H4 (cell line): ENCODE data around the gene PRR13. TPM values are rescaled to one million over a fixed set of nuclear protein-coding genes. Genes with fewer than 3 reads are reported as not detected.
"Not testable (repeated sequence)": the region's sequence is repeated elsewhere in the genome, so short reads cannot be mapped to it uniquely, and the experiment has no call there.

Experiments
- DNase-seq: peaks from one replicate; pipeline ENCODE4 v3.0.0-alpha.2; 2015; ENCODE audit warnings: low spot score
- total RNA-seq: library from RNA; depleted of rRNA; stranded (reverse); fragments of >200 nt; shearing (Covaris generic); gene quantifications from 2 replicates; pipeline ENCODE4 v1.2.3, GENCODE V29; 2014

Gene PRR13
- total RNA-seq, 1 experiment from 2014 or later, result 110 TPM

DNA sequence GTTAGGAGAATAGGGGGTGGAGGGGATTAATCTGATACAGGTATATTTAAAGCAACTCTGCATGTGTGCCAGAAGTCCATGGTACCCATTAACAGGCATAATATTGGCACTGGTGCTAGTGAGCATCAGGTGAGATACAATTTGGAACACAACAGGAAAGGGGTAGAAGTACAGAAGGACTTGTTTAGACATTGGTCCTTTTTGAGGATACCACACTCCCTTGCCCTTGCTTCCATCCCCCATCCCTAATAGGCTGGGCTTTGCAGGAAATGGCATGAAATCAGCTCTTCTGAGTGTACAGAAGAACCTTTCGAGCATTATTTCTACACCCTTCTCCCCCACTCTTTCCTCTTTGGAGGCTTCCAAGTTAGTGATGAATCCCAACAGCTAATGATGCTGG, 26.7 kb downstream of the PRR13 start:
- no peak for DNase-seq

DNA sequence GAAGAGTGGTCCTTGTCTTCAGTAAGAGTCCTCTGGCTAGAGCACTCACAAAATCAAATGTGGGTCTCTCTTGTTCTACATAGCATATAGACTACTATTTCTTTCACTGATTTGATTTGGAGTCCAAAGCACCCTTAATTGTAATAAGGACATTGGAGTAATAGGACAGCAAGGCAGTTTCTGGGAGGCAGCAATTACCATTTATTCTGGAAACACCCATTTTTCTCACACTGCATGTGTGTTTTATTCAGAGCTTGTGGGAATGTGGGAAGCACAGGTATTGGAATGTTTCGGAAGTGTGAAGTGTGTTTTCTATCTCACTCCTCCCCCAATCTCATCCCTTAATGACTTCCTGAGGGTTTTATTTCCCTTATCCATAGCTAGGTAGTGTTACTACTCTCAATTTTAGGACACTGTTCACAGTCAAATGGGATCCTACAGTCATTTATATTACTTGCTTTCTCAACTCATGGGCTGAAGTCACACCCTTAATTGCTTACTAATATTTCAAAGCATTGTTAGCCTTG, 30.6 kb downstream of the PRR13 start:
- DNase-seq, result no peak

DNA sequence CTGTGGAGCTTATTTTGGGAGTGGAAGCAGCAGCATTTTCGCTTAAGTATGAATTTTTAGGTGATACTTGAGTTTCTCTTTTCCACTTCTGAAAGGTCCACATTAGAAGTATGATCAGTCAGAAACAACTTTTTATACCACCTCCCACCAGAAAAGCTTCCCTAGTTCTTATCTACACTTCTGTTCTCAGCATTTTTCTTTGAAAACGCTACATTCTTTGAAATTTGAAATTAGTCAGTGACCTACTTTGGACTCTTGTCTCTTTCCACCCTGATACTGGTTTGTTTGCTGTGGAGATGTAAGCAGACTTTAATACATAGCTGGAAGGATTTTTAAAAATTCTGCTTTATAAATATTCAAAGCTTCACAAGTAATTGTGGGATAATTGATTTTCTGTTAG, 32.5 kb downstream of the PRR13 start:
- DNase-seq, result no peak

DNA sequence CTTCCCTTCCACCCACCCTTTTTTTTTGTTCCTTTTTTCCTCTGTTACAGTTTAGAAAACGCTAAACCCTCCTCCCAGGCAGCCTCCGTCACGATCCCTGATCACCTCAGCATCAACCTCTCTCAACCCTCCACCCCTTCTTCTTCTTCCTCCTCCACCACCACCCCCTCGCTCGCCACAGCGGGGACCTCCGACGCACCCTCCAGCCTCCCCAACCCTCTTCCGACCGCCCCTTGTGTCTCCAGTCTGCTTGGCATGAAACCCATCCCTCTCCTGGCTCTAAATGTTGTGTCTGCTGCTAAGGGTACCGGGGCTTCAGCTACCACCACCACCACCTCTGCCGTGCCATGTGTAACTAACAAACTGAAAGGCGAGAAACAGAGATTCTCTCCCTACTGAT, 33.3 kb downstream of the PRR13 start:
- no peak for DNase-seq

DNA sequence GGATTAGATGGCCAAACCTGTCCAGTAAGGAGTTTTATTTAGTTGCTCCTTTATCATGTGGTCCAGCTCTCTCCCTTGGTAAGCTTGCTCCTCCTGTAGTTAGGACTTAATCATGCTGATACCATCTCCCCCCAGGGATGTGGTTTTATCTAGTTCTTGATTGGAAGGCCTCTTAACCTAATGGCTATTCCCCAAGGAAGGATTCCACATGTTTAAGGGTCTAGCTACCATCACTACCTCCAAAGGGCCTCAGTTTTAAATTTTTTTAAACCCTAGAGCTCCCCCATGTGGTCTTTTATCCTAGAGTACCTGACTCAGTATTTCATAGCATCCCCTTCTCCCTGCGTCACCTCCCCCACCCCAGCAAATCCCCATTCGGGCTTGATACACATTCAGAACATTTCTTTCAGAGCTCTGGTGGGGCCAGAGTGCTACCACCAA, 35.3 kb downstream of the PRR13 start:
- DNase-seq, result no peak

DNA sequence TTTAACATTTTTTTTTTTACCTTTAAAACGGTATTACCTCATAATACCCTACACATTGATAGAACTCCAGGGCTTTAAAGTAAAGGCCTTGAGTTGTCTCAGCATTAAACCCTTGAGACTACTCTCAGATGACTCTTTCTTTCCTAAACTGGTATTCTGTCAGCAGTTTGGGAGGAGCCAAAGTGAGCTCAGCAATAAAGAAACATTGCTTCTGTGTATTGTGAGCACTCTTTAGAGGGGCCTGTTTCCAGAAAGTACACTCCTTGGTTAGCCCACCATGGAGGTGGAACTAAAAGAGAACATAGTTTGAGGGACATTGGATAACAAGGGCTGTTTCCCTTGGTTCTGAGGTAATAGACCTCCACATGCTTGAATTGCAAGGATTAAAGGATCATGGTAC, 37.3 kb downstream of the PRR13 start:
- no peak for DNase-seq

DNA sequence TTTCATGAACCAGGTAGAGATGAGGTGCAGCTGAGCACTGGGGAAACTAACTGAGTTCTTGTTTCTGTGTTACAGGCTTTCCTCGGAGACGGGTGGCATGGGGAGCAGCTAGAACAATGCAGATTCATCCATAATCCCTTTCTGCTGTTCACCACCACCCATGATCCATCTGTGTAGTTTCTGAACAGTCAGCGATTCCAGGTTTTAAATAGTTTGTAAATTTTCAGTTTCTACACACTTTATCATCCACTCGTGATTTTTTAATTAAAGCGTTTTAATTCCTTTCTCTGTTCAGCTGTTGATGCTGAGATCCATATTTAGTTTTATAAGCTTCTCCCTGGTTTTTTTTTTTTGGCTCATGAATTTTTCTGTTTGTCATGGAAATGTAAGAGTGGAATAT, 37.8 kb downstream of the PRR13 start:
- no peak for DNase-seq

DNA sequence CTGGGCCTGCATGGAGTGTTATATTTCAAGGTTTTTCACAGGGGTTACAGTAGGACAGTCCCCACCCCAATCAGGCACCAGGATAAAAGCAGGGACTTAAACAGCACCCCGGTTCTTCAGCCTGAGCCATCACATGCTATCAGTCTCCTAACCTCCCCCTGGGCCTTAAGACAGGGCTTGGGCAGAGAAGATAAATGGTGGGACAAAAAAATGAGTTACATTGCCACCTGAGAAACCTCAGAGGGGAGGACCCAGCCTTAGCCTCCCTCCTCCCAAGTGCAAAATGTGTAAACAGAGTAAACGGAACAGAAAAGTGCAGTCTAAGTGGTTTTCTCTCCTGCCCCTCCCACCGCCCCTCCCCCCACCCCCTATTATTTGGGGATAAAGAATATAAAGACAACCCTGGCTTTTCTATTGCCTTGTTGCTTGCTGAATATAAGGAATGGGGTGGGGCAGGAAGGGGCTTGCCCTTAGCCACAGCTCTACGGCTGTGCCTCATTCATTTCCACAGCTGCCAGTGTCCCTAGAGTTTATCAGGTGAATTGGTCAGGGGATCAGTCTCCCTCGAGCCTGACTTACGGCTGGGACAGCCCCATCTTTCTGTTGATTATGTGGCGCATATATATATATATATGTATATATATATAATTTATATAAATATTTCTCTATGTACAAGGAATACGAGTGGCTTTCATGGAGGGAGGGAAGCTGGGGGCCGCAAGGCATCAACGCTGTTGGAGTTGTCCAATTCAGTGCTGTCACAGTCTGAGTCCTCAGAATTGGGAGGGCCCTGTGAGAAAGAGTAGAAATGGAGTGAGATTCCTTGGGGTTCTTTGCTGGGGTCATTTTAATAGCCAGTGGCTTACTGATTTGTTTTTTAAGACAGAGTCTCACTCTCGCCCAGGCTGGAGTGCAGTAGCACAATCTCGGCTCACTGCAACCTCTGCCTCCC, 39.2 kb downstream of the PRR13 start:
- no peak for DNase-seq

DNA sequence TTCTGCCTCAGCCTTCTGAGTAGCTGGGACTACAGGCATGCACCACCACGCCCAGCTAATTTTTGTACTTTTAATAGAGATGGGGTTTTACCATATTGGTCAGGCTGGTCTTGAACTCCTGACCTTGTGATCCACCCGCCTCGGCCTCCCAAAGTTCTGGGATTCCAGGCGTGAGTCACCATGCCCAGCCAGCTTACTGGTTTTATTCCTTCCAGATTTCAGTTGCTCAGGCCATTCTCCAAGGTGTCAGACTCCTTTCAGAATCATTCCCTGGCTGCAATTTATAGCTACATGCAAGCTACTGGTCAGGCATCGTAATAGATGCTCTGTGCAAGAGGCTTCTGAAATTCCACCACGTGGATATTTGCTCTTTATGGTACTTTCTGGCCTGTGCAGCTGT, 39.9 kb downstream of the PRR13 start:
- DNase-seq, result not testable (repeated sequence)

DNA sequence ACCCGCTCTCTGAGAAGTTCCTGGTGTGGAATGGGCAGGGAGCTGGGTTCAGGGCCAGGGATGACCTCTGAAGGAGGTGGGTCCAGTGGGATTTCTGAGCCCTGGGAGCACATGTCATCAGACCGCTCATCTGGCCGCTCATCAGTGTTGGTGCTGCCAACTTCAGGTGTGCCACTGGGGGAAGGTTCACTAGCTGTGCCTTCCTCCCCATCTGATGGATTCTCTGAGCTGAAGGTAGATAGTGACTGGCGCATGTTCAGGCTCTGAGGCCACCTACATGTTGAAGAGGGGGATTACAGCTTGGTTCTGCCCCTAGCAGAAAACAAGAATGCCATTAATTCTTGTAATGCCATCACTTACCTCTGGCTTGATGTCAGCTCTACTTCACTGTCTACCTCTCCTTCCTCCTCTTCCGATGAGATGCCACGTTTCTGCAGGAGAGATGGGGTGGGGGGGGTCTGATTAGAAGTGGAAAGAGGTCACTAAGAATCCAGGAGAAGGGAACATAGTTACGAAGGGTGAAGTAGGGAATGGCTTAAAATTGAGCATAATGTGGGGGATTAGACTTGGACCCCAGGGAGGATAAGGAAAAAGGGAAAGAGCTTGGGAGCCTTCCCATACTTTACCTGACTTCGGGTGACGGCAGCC, 40.5 kb downstream of the PRR13 start:
- DNase-seq, result no peak

DNA sequence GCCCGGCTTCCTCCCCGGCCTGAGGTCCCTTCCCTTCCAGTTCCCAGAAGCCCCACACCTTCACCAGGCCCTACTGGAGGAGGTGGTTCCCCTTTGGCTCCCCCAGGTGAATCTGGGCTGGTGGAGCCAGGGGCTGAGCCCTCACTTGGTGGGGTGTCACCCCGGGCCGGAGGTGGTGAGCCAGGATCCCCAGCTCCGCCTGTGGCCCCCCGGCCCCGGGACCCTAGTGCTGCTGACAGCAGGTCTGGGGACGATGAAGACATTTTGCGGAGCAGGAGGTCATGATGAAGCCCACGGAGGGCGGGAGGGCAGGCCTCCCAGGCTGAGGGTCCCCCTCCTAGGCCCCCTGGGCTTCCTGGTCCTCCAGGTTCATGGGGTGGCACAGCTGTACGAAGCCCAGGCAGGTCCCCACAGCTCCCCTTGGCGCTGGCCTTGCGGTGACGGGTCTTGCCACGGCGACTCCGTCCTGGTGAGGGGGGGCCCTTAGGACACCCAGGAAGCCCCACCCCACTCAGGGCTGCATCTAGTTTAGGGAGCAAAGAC, 41.2 kb downstream of the PRR13 start:
- no peak for DNase-seq

DNA sequence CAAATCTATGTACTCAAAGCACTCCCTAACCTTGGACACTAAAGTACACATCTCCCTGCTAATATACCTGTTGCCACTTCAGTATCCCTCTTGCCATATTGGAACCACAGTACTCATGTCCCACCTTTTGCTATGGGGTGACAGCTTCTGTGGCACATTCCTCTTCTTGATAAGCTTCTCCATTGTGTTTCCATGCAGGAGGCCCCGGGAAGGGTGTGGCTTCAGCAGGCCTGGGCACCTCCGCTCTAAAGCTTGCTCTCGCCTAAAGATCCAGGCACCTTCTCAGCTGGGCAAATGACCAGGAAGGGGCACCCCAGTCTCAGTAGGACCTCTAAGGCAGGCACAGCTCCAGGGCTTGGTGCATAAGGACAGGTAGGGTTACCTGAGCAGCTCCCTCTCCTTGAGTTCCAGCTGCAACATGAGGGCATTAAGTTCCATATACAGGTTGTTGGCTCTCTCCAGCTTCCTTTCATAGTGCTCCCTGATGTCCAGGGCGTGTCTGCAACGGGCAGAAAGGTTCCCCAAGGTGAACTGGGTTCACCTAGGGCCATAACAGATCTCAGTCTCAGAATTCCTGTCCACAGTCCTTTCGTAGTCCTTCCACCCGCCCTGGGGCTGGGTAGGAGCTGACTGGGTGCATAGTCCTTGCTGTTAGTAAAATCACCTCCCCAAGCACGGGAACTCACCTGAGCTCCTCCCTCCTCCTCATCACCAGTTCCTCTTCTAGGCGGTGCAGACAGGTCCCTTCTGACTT, 41.9 kb downstream of the PRR13 start:
- no peak for DNase-seq

DNA sequence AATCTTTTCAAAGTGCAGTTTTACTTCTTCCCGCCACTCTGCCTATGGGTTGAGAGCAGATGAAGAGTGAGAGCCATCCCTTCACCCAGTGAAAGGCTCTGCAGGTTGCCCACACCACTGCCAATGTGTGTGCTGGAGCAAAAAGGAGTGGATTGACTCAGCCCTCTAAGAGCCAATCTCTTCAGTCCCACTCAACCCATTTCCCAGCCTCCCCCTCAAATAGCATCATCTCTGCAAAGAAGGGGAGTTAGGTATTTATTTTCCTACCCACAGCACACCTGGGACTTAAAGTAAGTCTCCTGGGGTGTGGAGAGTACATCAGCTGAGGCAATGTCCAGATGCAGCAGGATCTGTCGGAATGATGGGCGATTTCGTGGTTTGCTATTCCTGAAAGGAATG, 42.4 kb downstream of the PRR13 start:
- no peak for DNase-seq

DNA sequence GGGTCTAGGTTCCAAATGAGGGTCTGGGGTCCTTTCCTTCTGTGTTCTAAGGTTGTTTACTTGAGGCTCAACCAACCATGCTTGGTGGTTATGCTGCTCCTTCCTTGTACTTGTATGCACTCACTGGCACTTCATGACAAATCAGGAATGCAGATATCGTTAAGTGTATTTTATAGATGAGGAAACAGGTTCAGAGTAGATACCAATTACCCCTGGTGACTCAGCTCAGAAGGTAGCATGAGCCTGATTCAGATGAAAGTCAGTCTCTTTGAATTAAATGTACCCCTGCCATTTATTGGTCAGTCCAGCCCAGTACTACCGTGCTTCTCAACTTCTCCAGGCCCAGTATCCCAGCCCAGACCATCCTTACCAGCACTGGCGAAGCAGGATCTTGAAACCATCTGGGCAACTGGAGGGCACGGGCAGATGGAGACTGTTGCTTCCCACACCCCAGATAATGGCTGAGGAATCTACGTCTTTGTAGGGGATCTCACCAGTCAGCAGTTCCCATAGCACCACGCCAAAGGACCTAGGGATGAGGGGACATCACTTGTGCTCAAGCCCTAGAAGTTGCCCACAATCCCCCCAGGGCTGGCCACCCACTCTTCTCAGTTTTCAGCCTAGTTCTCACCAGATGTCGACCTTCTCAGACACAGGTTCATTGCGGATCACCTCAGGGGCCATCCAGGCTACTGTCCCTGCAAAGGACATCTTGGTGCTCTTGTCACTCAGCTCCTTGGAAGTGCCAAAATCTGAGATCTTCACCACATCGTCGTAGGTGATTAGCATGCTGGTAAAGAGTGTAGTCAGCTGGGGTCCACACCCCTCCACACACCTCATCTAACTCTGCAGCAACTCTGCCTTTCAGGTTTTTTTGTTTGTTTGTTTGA, 43.4 kb downstream of the PRR13 start:
- DNase-seq, result no peak

DNA sequence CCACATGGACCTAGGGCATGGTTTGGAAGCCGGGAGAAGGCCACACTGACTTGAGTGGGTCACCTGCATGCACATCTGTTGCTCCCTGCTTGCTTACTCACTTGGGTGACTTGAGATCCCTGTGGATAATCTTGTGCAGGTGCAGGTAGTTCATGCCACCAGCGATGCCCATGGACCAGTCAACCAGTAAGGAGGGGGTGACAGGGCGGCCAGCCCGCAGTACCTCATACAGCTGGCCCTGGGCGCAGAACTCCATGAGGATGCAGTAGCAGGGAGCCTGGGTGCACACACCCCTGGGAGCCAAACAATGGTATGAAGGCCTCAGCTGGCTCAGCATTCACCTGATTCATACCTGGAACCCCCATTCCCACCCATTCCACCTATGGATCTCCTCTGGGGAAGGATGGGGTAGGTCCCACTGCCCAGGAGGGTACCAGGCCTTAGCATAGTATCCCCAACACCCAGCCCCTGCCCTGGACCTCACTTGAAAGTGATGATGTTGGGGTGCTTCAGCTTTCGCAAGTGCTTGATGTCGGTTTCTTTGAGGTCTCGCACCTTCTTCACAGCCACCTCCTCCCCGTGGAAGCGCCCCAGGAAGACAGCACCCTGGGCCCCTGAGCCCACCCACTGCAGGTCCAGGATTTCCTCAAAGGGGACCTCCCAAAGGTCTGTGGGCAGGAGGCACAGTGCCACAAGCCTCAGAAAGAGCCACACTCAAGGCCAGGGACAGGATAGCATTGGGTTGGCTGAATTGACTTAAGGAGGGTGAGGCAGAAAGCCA, 44.6 kb downstream of the PRR13 start:
- DNase-seq, result no peak

DNA sequence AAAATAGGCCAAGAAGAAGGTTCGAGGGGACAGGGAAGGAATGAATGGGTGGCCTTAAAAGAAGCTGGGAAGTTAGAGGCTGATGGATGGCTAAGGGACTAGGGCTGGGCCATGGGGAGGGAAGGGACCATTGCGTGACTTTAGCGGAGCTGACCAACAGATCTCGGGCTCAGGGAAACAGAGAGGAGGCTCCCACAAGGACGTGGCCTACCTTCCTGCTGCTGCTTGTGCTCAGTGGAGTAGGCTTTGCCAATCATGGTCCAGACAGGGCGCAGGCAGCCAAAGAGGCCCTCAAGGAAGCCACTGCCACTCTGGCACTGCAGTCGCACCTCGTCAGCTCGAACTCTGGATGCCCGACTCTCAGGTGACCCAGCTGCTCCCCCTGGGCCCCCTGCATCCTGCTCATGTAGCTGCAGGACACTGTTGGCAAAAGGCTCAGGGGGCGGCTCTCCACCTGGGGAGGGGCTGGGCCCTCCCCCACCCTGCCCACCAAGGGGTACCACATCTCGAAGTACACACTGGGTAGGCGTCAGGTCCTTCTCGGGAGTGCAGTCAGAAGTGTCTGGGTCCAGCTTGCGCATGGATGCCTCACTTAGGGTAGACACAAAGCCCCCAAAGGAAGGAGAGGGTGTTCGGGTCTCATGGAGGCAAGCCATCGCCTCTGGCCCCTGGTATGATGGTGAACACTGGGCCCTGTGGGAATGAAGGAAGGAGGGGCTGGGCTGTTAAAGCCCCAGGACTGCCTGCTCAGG, 45.4 kb downstream of the PRR13 start:
- DNase-seq, result no peak

DNA sequence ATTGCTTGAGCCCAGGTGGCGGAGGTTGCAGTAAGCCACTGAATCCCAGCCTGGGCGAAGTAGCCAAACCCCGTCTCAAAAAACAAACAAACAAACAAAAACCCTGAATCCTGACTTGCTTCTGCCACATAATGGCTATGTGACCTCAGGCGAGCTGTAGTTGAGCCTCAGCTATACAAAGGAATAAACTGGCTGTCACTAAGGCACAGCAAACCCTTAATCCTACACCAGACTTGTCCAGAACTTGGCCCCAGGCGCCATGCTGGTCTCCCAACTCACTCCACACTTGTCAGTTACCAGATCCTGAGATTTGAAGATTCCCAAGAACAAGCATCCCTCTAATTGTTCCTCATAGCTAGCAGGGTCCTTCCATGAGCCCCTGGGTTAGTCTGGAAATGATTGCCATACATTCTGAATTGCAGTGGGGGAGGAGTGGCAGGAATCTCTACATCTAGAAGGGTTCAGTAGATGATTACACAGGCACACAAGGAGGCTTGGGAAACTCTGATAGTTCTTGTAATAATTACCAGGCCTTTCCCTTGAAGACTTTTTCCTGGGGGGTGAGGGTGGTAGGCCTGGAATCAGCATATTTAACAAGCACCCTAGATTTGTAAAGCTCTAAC, 47.8 kb downstream of the PRR13 start:
- no peak for DNase-seq

DNA sequence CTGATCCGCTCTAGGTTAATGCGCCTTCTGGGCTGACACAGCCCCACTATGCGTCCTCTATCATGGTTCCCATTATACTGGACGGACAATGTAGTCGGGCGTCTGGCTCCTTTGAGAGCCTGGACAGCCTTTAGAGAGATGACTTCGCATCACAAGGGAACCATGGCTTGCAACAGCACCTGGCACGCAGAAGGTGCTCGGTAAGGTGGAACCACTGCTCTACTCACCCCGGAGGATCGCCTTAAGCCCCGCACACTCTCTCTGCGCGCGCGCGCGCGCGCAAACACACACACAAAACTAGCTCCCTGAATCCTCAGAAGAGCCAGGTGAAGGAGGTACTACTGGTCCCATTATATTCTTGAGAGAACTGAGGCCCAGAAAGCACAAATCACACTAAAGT, 50.7 kb downstream of the PRR13 start:
- DNase-seq, result no peak
